ENCODE measurements around the gene THRB.

DNA sequence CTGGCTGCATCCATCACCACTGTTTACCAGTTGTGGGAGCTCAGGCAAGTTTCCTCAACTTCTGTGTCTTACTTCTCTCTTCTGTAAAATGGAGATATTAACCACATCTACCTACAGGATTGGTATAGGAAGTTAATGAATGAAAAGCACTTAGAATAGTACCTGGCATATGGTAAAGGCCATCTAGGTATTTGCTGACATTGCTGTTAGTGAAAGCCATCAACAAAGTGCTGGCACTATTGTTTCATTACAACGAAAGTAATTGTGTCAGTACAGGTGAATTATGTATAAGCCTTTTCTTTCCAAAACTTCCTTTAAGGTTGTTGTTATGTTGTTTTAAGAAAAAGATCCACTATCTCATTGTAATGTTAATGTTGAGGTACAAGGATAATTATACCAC lies 352.5 kb downstream of the THRB start:
- TF ChIP-seq, protein P1, sequence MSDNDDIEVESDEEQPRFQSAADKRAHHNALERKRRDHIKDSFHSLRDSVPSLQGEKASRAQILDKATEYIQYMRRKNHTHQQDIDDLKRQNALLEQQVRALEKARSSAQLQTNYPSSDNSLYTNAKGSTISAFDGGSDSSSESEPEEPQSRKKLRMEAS (CRISPR knock-in tag; IDR thresholded peaks at IDR 0.05) = no peak
- no peak for TF ChIP-seq CREM (CRISPR knock-in tag; IDR thresholded peaks at IDR 0.05)
- TF ChIP-seq, protein P2, sequence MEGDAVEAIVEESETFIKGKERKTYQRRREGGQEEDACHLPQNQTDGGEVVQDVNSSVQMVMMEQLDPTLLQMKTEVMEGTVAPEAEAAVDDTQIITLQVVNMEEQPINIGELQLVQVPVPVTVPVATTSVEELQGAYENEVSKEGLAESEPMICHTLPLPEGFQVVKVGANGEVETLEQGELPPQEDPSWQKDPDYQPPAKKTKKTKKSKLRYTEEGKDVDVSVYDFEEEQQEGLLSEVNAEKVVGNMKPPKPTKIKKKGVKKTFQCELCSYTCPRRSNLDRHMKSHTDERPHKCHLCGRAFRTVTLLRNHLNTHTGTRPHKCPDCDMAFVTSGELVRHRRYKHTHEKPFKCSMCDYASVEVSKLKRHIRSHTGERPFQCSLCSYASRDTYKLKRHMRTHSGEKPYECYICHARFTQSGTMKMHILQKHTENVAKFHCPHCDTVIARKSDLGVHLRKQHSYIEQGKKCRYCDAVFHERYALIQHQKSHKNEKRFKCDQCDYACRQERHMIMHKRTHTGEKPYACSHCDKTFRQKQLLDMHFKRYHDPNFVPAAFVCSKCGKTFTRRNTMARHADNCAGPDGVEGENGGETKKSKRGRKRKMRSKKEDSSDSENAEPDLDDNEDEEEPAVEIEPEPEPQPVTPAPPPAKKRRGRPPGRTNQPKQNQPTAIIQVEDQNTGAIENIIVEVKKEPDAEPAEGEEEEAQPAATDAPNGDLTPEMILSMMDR (IDR thresholded peaks at IDR 0.05) = no peak
- TF ChIP-seq, protein P3, sequence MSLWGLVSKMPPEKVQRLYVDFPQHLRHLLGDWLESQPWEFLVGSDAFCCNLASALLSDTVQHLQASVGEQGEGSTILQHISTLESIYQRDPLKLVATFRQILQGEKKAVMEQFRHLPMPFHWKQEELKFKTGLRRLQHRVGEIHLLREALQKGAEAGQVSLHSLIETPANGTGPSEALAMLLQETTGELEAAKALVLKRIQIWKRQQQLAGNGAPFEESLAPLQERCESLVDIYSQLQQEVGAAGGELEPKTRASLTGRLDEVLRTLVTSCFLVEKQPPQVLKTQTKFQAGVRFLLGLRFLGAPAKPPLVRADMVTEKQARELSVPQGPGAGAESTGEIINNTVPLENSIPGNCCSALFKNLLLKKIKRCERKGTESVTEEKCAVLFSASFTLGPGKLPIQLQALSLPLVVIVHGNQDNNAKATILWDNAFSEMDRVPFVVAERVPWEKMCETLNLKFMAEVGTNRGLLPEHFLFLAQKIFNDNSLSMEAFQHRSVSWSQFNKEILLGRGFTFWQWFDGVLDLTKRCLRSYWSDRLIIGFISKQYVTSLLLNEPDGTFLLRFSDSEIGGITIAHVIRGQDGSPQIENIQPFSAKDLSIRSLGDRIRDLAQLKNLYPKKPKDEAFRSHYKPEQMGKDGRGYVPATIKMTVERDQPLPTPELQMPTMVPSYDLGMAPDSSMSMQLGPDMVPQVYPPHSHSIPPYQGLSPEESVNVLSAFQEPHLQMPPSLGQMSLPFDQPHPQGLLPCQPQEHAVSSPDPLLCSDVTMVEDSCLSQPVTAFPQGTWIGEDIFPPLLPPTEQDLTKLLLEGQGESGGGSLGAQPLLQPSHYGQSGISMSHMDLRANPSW (CRISPR knock-in tag; conservative IDR thresholded peaks at IDR 0.05; ENCODE audit: low read depth) = no peak
